HG03460 (cell line): ENCODE measurements around the gene INPP5J.
"Not testable (repeated sequence)": the region's sequence is repeated elsewhere in the genome, so short reads cannot be mapped to it uniquely, and the experiment has no call there.

ENCODE experiments used
- ATAC-seq: cut with Tn5 transposase; IDR thresholded peaks from one replicate; pipeline ENCODE4 v1.9.1; 2021; ENCODE audit not compliant: unreplicated experiment

INPP5J gene

GRCh38 chr22:31122532-31123291 lies at the start of gene INPP5J:
Gene INPP5J, plus strand, starts transcription at chr22:31122966. Its CDS starts 49 bp downstream, at chr22:31123015.
- no peak for ATAC-seq

- ATAC-seq, result not testable (repeated sequence)
These were observed 49.6 kb upstream of the INPP5J start for GRCh38 chr22:31073125-31073524.

- ATAC-seq, result not testable (repeated sequence)
These were observed 49.1 kb upstream of the INPP5J start for GRCh38 chr22:31073545-31074145.

GRCh38 chr22:31075961-31076360 lies 46.8 kb upstream of the INPP5J start:
- ATAC-seq, result no peak

- no peak for ATAC-seq
These were observed 45.1 kb upstream of the INPP5J start for GRCh38 chr22:31077681-31078080.

DNA sequence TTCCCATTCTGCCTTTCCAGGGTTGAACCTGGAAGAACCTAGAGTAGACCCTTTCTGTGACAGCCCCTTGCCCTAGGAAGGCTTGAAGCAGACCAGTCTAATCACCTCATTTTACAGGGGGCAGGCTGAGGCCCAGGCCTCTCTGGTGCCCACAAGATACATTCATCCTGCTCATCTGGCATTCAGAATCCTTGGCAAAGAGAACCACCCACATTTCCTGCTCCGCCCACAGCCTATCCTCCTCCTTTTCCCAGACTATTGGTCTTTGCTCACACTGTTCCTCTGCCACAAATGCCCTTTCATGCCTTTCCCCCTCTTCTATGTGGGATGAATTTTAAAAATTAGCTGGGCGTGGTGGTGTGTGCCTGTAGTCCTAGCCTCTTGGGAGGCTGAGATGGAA lies 44.4 kb upstream of the INPP5J start:
- not testable (repeated sequence) for ATAC-seq

GRCh38 chr22:31079095-31079642 lies 43.6 kb upstream of the INPP5J start:
- no peak for ATAC-seq

DNA sequence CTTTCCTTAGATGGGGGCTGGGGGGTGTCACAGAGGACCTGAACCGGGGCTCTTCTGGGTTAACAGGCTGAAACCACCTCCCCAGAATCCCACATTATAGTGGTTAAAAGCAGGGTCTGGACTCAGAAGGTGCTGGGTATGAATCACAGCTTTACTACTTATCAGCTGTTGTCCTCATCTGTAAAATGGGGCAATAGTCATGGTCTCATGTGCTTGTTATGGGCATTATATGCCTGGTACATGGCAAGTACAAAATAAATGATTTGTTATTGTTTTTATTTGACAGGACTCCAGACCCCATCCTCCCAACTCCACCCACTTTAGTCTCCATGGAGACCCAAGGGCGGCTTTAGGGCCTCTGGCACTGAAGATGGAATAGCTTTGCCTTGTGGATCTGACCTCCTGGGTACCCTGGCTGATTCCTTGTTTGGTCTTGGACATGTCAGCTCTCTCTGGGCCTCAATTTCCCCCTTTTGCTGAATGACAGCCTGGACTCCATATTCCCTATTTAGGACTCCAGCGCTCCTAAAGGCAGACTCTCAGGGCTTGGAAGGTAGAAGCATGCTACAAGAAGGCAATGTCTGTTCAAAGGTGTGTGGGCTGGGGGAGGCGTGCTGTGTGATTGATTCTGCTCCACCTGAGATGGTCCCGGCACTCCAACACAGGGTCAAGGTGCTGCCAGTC lies 42.5 kb upstream of the INPP5J start:
- ATAC-seq, result no peak

DNA sequence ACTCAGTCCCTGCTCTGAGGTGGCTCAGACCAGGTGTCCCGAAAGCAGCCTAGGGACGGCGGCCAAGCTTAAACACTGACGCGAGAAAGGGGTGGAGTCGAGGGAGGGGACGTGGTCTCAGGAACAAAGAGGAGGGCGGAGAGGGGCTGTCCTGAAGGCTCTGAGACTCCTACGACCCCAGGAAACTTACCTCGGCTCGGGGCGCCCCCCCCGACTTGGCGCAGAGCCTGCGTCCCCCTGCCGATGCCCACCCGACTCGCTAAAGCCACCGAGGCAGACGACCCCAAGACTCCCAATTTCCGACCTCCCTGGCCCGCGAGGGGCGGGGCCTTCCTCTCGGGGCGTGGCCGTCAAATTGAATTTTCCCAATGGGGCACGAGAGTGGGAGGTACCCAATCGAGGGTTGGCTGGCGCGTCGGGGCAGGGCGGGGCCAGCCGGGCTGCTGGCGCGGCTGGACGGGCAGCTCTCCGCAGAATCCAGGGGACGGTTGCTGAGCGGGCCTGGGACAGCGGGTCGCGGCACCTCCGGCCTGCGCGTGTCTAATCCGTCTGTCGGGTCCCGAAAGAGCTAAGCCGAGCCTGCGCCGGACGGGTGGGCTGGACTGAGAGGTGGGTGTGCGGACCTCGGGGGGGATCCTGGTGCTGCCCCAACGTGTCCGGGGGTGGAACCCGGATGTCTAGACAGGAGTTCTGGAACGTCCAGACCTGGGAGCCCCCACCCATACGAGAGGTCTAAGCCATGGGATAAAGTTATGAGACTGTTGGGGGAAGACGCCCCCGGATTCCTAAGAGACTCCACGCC lies 41.7 kb upstream of the INPP5J start, which contains the start of gene SMTN:
SMTN (plus strand) TSS at position 471 of the 802 bp plus-strand sequence. CDS start 1,941 bp downstream, outside the sequence.
- peak; percentile 64 for ATAC-seq

- no peak for ATAC-seq
These were observed 40.7 kb upstream of the INPP5J start for GRCh38 chr22:31081963-31082605.

DNA sequence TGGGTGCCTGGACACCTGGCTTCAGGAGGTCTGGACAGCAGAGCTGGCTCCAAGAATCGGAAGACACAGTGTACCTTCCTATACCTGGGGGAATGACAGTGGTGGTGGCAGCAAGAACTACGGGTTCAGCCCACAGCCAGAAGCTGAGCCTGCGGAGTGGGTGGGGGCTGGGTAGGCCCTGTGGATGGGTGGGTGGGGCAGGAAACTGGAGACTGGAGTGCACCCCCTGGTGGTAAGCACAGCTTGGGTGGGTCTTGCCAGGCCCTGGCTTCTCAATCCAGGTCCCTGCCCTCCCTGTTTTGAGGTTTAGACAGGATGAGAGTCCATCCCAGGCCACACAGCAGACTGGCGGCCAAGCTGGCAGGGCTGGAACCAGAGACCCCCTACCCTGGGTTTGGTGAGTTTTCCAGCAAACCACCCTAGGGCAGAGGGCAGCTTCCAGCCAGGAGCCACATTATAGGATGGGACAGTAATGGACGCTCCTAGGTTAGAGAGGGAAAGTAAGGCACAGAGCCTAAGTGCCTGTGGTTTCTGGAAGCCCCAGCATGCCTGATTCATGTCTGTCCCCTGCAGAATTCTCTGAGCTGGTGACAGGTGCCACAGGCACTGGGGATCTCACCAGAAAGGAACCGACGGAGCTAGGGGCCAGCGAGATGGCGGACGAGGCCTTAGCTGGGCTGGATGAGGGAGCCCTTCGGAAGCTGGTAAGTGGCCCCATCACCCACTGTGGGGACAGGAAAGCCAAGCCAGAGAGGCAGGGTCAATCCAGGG lies 40.0 kb upstream of the INPP5J start:
- ATAC-seq, result no peak

- no peak for ATAC-seq
These were observed 39.4 kb upstream of the INPP5J start for GRCh38 chr22:31083377-31083768.

GRCh38 chr22:31083923-31084810 lies 38.6 kb upstream of the INPP5J start:
- ATAC-seq, result no peak

DNA sequence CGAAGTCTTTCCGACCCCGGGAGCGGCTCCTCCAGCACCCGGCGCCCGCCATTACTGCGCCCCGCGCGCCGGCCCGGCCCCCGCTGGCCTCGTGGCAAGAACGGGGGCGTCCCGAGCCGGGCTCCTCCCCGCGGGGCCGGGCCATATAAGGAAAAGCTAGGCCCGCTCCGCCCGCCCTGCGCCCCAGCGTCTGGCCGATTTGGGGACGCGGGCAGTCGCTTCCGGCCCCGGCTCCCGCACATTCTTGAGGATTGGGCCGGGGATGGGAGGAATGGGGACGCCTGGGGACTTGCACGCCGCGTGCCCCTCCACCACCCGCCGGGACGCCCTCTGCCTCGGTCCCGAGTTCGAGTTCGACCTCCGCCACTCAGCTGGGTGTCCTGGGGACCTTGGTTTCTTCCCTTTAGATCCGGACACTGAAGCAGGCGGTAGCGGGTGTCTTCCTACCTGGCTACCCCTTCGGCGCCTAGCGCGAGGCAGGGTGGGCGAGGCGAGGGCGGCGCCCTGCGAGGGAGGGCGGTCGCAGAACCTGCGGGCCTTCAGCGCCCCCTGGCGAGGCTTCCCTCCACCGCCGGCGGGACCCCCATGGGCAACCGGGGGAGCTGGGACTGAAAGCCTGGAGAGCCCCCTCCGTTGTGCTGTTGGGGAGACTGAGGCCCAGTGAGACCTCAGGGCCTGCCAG lies 37.8 kb upstream of the INPP5J start:
- ATAC-seq, result peak; percentile 46

GRCh38 chr22:31085493-31085824 lies 37.3 kb upstream of the INPP5J start:
- no peak for ATAC-seq

DNA sequence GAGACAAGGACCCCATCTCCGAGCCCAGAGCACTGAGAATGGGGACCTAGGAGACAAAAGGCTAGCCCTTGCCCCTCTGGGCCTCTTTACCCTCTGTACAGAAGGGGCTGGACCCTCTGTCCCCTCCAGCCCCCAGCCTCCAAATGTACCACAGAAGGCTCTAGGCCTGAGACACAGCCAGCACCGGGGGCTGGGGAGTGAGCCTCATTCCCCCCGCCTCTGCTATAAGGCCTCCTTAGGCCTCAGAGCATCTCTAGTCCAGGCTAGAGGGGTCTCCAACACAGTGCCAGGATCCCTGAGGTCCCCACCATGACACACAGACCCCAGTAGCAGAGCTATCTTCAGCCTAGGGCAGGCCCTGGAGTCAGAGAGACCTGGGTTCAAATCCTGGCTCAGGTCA lies 36.8 kb upstream of the INPP5J start:
- ATAC-seq, result no peak

DNA sequence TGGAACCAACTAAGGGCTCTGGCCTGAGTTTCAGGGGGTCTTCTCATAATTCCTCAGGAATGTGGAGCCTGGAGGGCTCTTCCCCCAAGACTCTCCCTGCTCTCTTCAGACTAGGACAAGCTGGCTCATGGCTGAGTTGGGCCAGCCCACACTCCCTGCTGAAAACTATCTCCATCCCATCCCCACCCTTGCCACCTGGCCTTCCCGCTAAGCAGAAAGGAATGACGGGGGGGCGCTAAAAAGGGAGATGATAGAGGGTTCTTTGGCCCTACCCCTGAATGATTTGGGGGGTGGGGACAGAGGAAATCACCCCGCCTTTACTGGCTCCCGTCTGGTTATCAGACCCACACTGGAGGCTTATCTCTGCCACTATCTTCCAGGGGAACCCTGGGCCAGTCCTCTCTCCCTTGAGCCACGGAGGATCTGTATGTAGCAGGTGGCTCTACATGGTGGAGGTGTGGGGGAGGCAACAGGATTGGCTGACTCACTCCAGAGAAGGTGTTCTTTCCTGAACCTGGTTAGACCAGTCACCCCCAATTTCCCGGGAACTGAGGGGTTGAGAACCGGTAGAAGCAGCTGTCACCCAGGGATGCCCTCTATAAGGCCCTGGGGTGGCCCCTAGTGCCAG lies 35.9 kb upstream of the INPP5J start:
- no peak for ATAC-seq

DNA sequence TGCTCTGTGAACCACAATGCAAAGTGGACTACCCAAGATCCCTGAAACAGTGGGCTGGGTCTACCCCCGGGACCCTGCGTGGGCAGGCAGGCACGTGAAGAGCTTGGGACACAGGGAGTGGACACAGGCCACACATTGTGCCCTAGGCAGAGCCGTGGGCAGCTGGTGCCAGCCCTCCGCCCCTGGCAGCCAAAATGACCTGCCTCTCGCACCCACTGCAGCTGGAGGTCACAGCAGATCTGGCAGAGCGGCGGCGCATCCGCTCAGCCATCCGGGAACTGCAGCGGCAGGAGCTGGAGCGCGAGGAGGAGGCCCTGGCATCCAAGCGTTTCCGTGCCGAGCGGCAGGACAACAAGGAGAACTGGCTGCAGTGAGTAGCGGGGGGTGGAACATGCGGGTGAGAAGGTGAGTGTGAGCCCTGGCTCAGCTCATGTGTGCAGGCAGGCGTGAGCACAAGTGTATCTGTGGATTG lies 35.0 kb upstream of the INPP5J start:
- ATAC-seq, result no peak
